GM21786 (cell line): ENCODE results near the gene CYP3A5.
"Not testable (repeated sequence)": the region's sequence is repeated elsewhere in the genome, so short reads cannot be mapped to it uniquely, and the experiment has no call there.

Experiments
- ATAC-seq: cut with Tn5 transposase; IDR thresholded peaks from one replicate; pipeline ENCODE4 v1.9.1; 2021; ENCODE audit not compliant: unreplicated experiment

The CYP3A5 gene

GRCh38 chr7:99685871-99686608 is 6.2 kb upstream of the CYP3A5 start:
- not testable (repeated sequence) for ATAC-seq

GRCh38 chr7:99685129-99685758 is 5.4 kb upstream of the CYP3A5 start:
- ATAC-seq: no peak

GRCh38 chr7:99679032-99679399 is 780 bp downstream of the CYP3A5 start:
- no peak for ATAC-seq

- ATAC-seq: no peak
These were observed 2.1 kb downstream of the CYP3A5 start for GRCh38 chr7:99677648-99678045.

- no peak for ATAC-seq
These were observed 2.7 kb downstream of the CYP3A5 start for GRCh38 chr7:99677013-99677647.

- no peak for ATAC-seq
These were observed 4.6 kb downstream of the CYP3A5 start for GRCh38 chr7:99674995-99675742.

- no peak for ATAC-seq
These were observed 7.2 kb downstream of the CYP3A5 start for GRCh38 chr7:99672573-99672972.

GRCh38 chr7:99669782-99670181 is 10.0 kb downstream of the CYP3A5 start:
- no peak for ATAC-seq

GRCh38 chr7:99668541-99668940 is 11.3 kb downstream of the CYP3A5 start:
- no peak for ATAC-seq

GRCh38 chr7:99667179-99667578 is 12.6 kb downstream of the CYP3A5 start:
- ATAC-seq: no peak

GRCh38 chr7:99666013-99666395 is 13.8 kb downstream of the CYP3A5 start:
- no peak for ATAC-seq

- no peak for ATAC-seq
These were observed 14.3 kb downstream of the CYP3A5 start for GRCh38 chr7:99665312-99666012.

- not testable (repeated sequence) for ATAC-seq
These were observed 21.9 kb downstream of the CYP3A5 start for GRCh38 chr7:99657879-99658278.

- not testable (repeated sequence) for ATAC-seq
These were observed 25.2 kb downstream of the CYP3A5 start for GRCh38 chr7:99654626-99655025.

- no peak for ATAC-seq
These were observed 26.0 kb downstream of the CYP3A5 start for GRCh38 chr7:99653754-99654153.

GRCh38 chr7:99653269-99653668 is 26.5 kb downstream of the CYP3A5 start:
- not testable (repeated sequence) for ATAC-seq

- ATAC-seq: no peak
These were observed 27.1 kb downstream of the CYP3A5 start for GRCh38 chr7:99652671-99653070.

GRCh38 chr7:99651290-99651689 is 28.5 kb downstream of the CYP3A5 start:
- ATAC-seq: no peak

GRCh38 chr7:99648843-99649242 is 31.0 kb downstream of the CYP3A5 start:
- ATAC-seq: no peak

- ATAC-seq: no peak
These were observed 34.2 kb downstream of the CYP3A5 start for GRCh38 chr7:99645590-99645989.

- no peak for ATAC-seq
These were observed 35.4 kb downstream of the CYP3A5 start for GRCh38 chr7:99644431-99644830.
